Measurements from ENCODE around the gene ELK4.
A peak's percentile ranks its signal among the peaks of the same experiment; 100 is the strongest.

ELK4 gene

GRCh38 chr1:205580140-205580922 lies 51.5 kb downstream of the ELK4 start:
- no peak for DNase-seq

- no peak for DNase-seq
These were observed 52.1 kb downstream of the ELK4 start for GRCh38 chr1:205579711-205580110.

GRCh38 chr1:205578780-205579571 lies 52.8 kb downstream of the ELK4 start:
- DNase-seq, result peak; percentile 45

- DNase-seq, result no peak
These were observed 53.7 kb downstream of the ELK4 start for GRCh38 chr1:205577874-205578658.

GRCh38 chr1:205576805-205577761 lies 54.7 kb downstream of the ELK4 start:
- no peak for DNase-seq

- DNase-seq, result no peak
These were observed 55.8 kb downstream of the ELK4 start for GRCh38 chr1:205576011-205576410.

GRCh38 chr1:205575294-205575885 lies 56.4 kb downstream of the ELK4 start:
- DNase-seq, result no peak

GRCh38 chr1:205572421-205572820 lies 59.4 kb downstream of the ELK4 start:
- no peak for DNase-seq

GRCh38 chr1:205571747-205572146 lies 60.1 kb downstream of the ELK4 start:
- DNase-seq, result no peak

- no peak for DNase-seq
These were observed 60.8 kb downstream of the ELK4 start for GRCh38 chr1:205570796-205571537.

- DNase-seq, result no peak
These were observed 61.7 kb downstream of the ELK4 start for GRCh38 chr1:205570173-205570501.

GRCh38 chr1:205569411-205570172 lies 62.2 kb downstream of the ELK4 start:
- no peak for DNase-seq

GRCh38 chr1:205568469-205569361 lies 63.1 kb downstream of the ELK4 start:
- no peak for DNase-seq

- no peak for DNase-seq
These were observed 63.7 kb downstream of the ELK4 start for GRCh38 chr1:205568135-205568468.

- DNase-seq, result no peak
These were observed 64.1 kb downstream of the ELK4 start for GRCh38 chr1:205567716-205568115.

GRCh38 chr1:205565799-205566198 lies 66.0 kb downstream of the ELK4 start:
- no peak for DNase-seq

- DNase-seq, result no peak
These were observed 67.8 kb downstream of the ELK4 start for GRCh38 chr1:205563927-205564441.

GRCh38 chr1:205561501-205562203 lies 70.2 kb downstream of the ELK4 start:
- no peak for DNase-seq

All from NCI-H187 treated with DMSO at 0.1 percent for 48 hours (cell line).